ENCODE results near the gene KSR1. TPM values are rescaled to one million over a fixed set of nuclear protein-coding genes. Genes with fewer than 3 reads are reported as not detected.
"Not testable (repeated sequence)": the region's sequence is repeated elsewhere in the genome, so short reads cannot be mapped to it uniquely, and the experiment has no call there.

The KSR1 gene
- total and polyA plus RNA-seq, 2 experiments from 2014 or later: 7.8 to 53.2 TPM

DNA sequence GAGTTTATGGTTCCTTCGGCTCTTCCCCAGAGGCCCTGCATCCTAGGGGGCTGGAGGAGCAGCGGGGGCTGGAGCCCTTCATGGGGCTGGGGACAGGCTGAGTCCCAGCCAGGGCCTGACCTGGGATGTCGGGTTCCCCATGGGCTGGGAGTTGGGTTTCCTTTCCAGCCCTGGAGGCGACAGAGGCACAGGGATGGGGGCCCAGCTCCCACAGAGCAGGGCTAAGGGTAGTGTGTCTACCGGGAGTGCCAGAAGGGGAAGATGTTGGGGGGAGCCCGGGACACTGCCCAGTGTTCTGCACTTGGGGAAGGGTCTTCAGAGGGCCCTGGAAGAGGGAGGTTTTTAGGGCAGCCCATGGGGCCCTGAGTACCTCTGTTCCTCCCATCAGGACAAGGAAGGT lies 30.7 kb upstream of the KSR1 start:
- ATAC-seq: not testable (repeated sequence)

DNA sequence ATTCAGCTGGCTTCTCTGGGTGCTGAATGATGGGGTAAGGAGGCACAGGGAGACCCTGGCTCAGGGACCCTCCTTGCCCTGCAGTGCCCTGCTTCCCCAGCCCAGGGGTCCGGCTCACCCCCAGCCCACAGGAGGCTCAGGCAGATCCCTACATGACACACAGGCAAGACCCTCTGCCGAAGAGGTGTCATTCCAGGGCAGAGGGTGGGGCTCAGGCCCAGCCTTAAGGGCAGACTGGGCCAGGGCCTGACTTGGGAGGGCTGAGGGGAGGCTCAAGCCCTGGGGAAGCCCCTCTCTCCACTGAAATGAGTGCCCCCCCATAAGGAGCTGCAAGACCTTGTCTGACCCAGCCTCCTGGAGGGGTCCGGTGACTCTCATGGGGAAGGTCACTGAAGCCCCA lies 30.3 kb upstream of the KSR1 start:
- Mint-ChIP-seq H3K27me3 (ENCODE audit: insufficient read depth, low read depth, poor library complexity) (peaks cover 2% of the 10 kb centered on the region), H3K27ac (no peak overlapping the region), H3K4me3 (no peak overlapping the region), H3K4me1 (no peaks in the 10 kb centered on the region), H3K36me3 (ENCODE audit: low read depth) (no peaks in the 10 kb centered on the region), H3K9me3 (peaks cover 7% of the 10 kb centered on the region; the same call in 2 of the 3 replicates)
- no peaks in the 10 kb centered on the region for H3K9me2 ChIP-seq (ENCODE audit: insufficient read depth)
- H3K4me2 ChIP-seq: no peak overlapping the region
- H3K4me3 ChIP-seq: no peak overlapping the region
- H3K27me3 ChIP-seq (ENCODE audit: insufficient read depth): no peaks in the 10 kb centered on the region
- DNase-seq (ENCODE audit: low spot score) (no peak), ATAC-seq (no peak)
- no peak overlapping the region for H3K27ac ChIP-seq (ENCODE audit: low read depth)
- no peaks in the 10 kb centered on the region for H3K4me1 ChIP-seq (ENCODE audit: insufficient read depth)
- H3F3A ChIP-seq (replicated peaks; ENCODE audit: low read depth): no peaks in the 10 kb centered on the region
- H4K20me1 ChIP-seq (replicated peaks; ENCODE audit: insufficient read depth): no peaks in the 10 kb centered on the region
- TF ChIP-seq NANOG (IDR thresholded peaks at IDR 0.05; ENCODE audit: borderline replicate concordance): no peak
- TF ChIP-seq EZH2phosphoT487 (IDR thresholded peaks at IDR 0.05; ENCODE audit: unreplicated experiment): no peak
- no peak for TF ChIP-seq EZH2 (IDR thresholded peaks at IDR 0.05; ENCODE audit: low read depth, unreplicated experiment)
- no peak for TF ChIP-seq ZNF331 (CRISPR knock-in tag; IDR thresholded peaks at IDR 0.05; ENCODE audit: low read depth)
- TF ChIP-seq, protein P1, sequence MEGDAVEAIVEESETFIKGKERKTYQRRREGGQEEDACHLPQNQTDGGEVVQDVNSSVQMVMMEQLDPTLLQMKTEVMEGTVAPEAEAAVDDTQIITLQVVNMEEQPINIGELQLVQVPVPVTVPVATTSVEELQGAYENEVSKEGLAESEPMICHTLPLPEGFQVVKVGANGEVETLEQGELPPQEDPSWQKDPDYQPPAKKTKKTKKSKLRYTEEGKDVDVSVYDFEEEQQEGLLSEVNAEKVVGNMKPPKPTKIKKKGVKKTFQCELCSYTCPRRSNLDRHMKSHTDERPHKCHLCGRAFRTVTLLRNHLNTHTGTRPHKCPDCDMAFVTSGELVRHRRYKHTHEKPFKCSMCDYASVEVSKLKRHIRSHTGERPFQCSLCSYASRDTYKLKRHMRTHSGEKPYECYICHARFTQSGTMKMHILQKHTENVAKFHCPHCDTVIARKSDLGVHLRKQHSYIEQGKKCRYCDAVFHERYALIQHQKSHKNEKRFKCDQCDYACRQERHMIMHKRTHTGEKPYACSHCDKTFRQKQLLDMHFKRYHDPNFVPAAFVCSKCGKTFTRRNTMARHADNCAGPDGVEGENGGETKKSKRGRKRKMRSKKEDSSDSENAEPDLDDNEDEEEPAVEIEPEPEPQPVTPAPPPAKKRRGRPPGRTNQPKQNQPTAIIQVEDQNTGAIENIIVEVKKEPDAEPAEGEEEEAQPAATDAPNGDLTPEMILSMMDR (conservative IDR thresholded peaks at IDR 0.05; ENCODE audit: low read depth in 2 of 2): no peak
- TF ChIP-seq POLR2AphosphoS5 (IDR thresholded peaks at IDR 0.05; ENCODE audit: low read depth): no peak
- H3K36me3 ChIP-seq (ENCODE audit: insufficient read depth): no peaks in the 10 kb centered on the region
- H3K79me2 ChIP-seq (replicated peaks; ENCODE audit: insufficient read depth): no peaks in the 10 kb centered on the region
- H2AFZ ChIP-seq: no peak overlapping the region

More for the DNA sequence above, 30.7 kb upstream of the KSR1 start:
- not testable (repeated sequence) for H3K27me3 ChIP-seq (ENCODE audit: insufficient read depth); DNase-seq (ENCODE audit: low spot score); H3K36me3 ChIP-seq (ENCODE audit: insufficient read depth); H3K4me3 Mint-ChIP-seq; H3K4me1 ChIP-seq (ENCODE audit: insufficient read depth); H3K27ac ChIP-seq (ENCODE audit: low read depth); H3K4me3 ChIP-seq; H3K79me2 ChIP-seq (replicated peaks; ENCODE audit: insufficient read depth); H3F3A ChIP-seq (replicated peaks; ENCODE audit: low read depth); H3K4me2 ChIP-seq; H3K27me3 Mint-ChIP-seq (ENCODE audit: insufficient read depth, low read depth, poor library complexity); H4K20me1 ChIP-seq (replicated peaks; ENCODE audit: insufficient read depth); H3K9me2 ChIP-seq (ENCODE audit: insufficient read depth); H3K9me3 Mint-ChIP-seq; H2AFZ ChIP-seq; H3K36me3 Mint-ChIP-seq (ENCODE audit: low read depth); H3K27ac Mint-ChIP-seq; H3K4me1 Mint-ChIP-seq

DNA sequence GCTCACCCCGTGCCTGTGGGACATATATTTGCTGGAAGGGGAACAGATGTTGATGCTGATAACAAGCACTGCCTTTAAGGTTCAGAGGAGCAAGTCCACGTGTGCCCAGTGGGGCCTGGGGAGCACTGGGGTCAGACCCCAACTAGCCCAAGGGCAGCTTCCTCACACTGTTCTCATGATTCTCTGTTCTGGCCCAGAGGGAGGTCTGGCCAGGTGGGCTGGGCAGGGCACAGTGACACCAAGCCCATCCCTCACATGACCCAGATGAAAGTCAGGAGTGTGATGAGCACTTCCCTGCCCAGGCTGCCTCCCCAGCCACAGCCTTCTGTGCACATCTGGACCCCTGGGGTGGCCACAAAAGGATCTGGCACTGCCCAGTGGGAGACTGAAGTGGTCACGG lies 29.8 kb upstream of the KSR1 start:
- H3K4me1 Mint-ChIP-seq; H2AFZ ChIP-seq; H3K4me3 Mint-ChIP-seq; H4K20me1 ChIP-seq (replicated peaks; ENCODE audit: insufficient read depth); H3K36me3 ChIP-seq (ENCODE audit: insufficient read depth); H3K4me2 ChIP-seq; H3K27ac Mint-ChIP-seq; H3K4me1 ChIP-seq (ENCODE audit: insufficient read depth); H3K9me2 ChIP-seq (ENCODE audit: insufficient read depth); ATAC-seq; H3K27me3 Mint-ChIP-seq (ENCODE audit: insufficient read depth, low read depth, poor library complexity); H3K9me3 Mint-ChIP-seq; H3K79me2 ChIP-seq (replicated peaks; ENCODE audit: insufficient read depth); H3K4me3 ChIP-seq; H3K36me3 Mint-ChIP-seq (ENCODE audit: low read depth); H3K27ac ChIP-seq (ENCODE audit: low read depth); H3K27me3 ChIP-seq (ENCODE audit: insufficient read depth); DNase-seq (ENCODE audit: low spot score); H3F3A ChIP-seq (replicated peaks; ENCODE audit: low read depth): not testable (repeated sequence)

DNA sequence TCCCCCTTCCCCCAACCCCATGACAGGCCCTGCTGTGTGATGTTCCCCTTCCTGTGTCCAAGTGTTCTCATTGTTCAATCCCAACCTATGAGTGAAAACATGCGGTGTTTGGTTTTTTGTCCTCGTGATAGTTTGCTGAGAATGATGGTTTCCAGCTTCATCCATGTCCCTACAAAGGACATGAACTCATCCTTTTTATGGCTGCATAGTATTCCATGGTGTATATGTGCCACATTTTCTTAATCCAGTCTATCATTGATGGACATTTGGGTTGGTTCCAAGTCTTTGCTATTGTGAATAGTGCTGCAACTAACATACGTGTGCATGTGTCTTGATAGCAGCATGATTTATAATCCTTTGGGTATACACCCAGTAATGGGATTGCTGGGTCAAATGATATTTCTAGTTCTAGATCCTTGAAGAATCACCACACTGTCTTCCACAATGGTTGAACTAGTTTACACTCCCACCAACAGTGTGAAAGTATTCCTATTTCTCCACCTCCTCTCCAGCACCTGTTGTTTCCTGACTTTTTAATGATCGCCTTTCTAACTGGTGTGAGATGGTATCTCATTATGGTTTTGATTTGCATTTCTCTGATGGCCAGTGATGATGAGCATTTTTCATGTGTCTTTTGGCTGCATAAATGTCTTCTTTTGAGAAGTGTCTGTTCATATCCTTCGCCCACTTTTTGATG lies 28.9 kb upstream of the KSR1 start:
- not testable (repeated sequence) for H3K27me3 Mint-ChIP-seq (ENCODE audit: insufficient read depth, low read depth, poor library complexity); H3K4me2 ChIP-seq; H3K27me3 ChIP-seq (ENCODE audit: insufficient read depth); H3K4me1 ChIP-seq (ENCODE audit: insufficient read depth); H3K36me3 Mint-ChIP-seq (ENCODE audit: low read depth); H3K79me2 ChIP-seq (replicated peaks; ENCODE audit: insufficient read depth); DNase-seq (ENCODE audit: low spot score); H3K4me1 Mint-ChIP-seq; H3K27ac Mint-ChIP-seq; H4K20me1 ChIP-seq (replicated peaks; ENCODE audit: insufficient read depth); H3K4me3 Mint-ChIP-seq; H3K9me2 ChIP-seq (ENCODE audit: insufficient read depth); H3F3A ChIP-seq (replicated peaks; ENCODE audit: low read depth); ATAC-seq; H3K27ac ChIP-seq (ENCODE audit: low read depth); H3K9me3 Mint-ChIP-seq; H3K36me3 ChIP-seq (ENCODE audit: insufficient read depth); H2AFZ ChIP-seq; H3K4me3 ChIP-seq
